GM12874 (cell line): ENCODE results near the gene CLDN6.

Experiments
- CTCF ChIP-seq: IDR thresholded peaks from 2 replicates; pipeline ENCODE4 v1.5.1; 2011; ENCODE audit warnings: low read depth, mild to moderate bottlenecking, control low read depth, low read length, moderate library complexity; ENCODE audit not compliant: insufficient read depth

CLDN6 gene

GRCh38 chr16:2976673-2977072 is 41.3 kb downstream of the CLDN6 start:
- TF ChIP-seq CTCF, result no peak

GRCh38 chr16:2976201-2976600 is 41.8 kb downstream of the CLDN6 start:
- no peak for TF ChIP-seq CTCF

GRCh38 chr16:2975161-2975795 is 42.7 kb downstream of the CLDN6 start:
- TF ChIP-seq CTCF, result no peak

GRCh38 chr16:2974319-2975056 is 43.5 kb downstream of the CLDN6 start:
- no peak for TF ChIP-seq CTCF

- no peak for TF ChIP-seq CTCF
Observed at GRCh38 chr16:2973605-2974318, 44.2 kb downstream of the CLDN6 start.

- TF ChIP-seq CTCF, result no peak
Observed at GRCh38 chr16:2973093-2973492, 44.9 kb downstream of the CLDN6 start.

GRCh38 chr16:2971985-2972784 is 45.8 kb downstream of the CLDN6 start:
- TF ChIP-seq CTCF, result no peak
